ENCODE data around the gene NDRG3.
"Not testable (repeated sequence)": the region's sequence is repeated elsewhere in the genome, so short reads cannot be mapped to it uniquely, and the experiment has no call there.

The NDRG3 gene

GRCh38 chr20:36687850-36688249 lies 58.0 kb downstream of the NDRG3 start:
- no peak for DNase-seq (ENCODE audit: low read depth)

DNA sequence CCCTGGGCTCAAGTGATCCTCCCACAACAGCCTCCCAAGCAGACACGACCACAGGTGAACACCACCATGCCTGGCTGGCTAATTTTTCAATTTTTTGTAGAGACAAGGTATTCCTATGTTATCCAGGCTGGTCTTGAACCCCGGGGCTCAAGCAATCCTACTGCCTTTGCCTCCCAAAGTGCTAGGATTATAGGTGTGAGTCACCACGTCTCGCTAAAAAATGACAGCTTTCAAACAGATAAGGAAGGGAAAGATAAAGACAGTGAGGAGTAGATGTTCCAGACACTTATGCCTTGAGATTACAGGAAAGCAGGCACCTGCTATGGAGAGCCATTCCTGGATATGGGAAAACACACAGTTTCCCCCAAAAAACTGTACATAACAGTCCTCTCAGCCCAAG lies 58.9 kb downstream of the NDRG3 start:
- DNase-seq (ENCODE audit: low read depth): no peak

DNA sequence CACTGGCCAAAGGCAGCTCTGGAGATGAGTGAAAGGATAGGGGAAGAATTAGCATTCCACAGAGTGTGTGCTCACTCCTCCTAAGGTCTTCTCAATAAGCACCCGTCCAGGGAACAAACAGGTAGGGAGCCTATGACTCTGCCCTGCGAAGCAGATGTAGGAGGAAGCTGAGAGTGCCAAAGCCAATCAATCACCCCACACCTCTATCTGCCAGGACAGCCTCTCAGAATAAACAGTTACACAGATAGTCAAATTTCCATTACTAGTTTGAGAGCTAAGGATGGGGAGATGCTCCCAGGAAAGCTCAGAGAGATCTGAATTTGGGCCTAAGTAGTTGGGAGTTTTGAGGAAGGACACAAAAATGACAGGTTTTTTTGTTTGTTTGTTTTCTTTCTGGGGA lies 59.4 kb downstream of the NDRG3 start:
- DNase-seq (ENCODE audit: low read depth): no peak

GRCh38 chr20:36684747-36685146 lies 61.1 kb downstream of the NDRG3 start:
- DNase-seq (ENCODE audit: low read depth): no peak

DNA sequence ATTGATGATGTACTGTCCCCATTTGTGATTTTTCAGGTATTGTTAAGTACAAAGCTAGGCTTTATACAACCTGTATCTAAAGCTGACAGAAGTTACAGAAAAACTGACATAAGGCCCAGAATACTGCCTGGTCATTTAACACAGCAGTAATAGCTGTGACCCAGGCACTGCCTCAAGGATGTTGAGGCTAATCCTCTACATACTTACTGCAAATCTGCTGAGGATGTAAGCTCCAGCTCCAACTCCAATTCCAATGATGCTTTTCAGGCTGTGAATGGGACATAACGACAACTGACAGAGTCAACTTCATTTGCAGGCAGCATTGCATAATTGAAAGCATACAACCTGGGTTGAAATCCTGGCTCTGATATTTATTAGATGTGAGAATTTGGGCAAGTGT lies 63.6 kb downstream of the NDRG3 start:
- no peak for DNase-seq (ENCODE audit: low read depth)

DNA sequence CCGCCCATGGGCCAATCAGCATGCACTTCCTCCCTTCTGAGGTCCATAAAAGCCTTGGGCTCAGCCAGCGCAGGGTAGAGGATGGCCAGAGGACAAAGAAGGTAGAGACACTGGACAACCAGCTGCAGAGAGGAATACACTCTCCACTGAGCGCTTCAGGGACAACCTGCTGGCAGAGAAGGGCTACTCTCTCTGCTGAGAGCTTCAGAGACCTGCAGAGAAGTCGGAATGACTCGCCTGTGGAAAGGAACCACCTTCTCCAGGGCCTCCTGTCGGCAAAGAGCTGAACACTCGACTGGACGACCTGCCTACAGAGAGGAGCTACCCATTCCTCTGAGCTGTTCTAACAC lies 68.5 kb downstream of the NDRG3 start:
- DNase-seq (ENCODE audit: low read depth): no peak

GRCh38 chr20:36676701-36677421 lies 69.0 kb downstream of the NDRG3 start:
- DNase-seq (ENCODE audit: low read depth): no peak

- DNase-seq (ENCODE audit: low read depth): not testable (repeated sequence)
Observed at GRCh38 chr20:36675545-36675944, 70.3 kb downstream of the NDRG3 start.

- DNase-seq (ENCODE audit: low read depth): no peak
Observed at GRCh38 chr20:36672991-36673390, 72.9 kb downstream of the NDRG3 start.

DNA sequence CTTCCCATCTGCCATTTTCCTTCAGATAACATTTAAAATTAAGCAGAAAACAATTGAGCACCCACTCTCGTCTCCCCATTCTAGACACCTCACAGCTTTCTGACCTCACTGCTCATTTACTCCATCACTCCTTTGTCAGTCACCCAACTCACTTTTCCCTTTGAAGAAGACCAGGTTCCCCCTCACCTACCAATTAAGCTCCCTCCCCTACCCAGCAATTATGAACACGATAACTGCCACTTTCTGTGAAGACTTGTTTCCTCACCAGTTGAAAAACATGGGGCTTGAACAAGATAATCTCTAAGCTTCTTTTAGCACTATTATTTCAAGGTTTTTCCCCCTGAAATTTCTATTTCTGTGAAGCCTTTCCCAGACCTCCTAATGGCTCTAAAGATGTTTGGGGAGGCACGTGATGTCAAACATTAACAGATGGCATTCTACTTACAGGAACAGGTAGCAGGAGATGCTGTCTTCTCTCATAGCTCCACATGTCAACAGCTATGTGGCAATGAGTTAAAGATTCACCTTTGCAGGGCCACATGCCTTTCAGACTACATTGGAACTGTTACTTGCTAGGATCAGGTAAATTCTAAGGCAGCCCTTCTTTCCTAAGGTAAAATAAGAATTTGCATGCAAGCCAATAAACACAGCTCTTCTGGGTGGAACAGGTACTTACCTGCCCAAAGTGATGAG lies 75.1 kb downstream of the NDRG3 start:
- no peak for DNase-seq (ENCODE audit: low read depth)

GRCh38 chr20:36666181-36666740 lies 79.6 kb downstream of the NDRG3 start:
- peak; percentile 37 for DNase-seq (ENCODE audit: low read depth)

GRCh38 chr20:36663031-36663430 lies 82.9 kb downstream of the NDRG3 start:
- no peak for DNase-seq (ENCODE audit: low read depth)

DNA sequence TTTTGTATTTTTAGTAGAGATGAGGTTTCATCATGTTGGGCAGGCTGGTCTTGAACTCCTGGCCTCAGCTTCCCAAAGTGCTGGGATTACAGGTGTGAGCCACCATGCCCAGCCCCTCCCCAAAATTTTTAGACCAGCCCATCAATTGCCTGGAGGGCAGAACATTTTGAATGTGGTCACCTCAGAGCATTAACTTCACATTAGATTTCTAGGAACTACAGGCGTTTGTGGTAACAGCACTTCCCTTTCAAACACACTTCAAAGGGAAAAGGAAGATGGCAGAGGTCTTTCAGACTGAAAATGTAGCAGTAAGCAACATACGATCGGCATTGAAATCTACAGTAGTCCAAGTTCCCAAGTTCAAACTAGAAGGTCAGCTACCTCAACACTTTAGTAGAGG lies 87.6 kb downstream of the NDRG3 start:
- DNase-seq (ENCODE audit: low read depth): no peak

- DNase-seq (ENCODE audit: low read depth): no peak
Observed at GRCh38 chr20:36656733-36657132, 89.2 kb downstream of the NDRG3 start.

DNA sequence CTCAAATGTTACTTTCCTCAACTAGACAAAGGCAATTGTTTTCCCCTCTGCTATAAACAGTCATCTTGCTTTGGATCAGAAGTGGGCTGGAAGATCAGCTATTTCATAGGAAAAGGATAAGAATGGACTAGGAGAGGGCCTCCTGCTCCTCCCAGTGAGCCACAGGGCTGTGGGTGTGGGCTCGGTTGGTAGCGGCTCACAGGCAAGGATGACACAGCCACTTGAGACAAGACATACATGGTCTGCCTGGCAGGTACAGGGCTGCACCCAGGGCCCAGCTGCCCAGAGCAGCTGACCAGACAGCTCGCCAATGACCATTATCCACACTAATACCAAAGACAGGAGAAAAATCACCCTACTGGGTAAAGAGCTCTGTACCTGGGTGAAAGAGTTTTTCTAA lies 90.9 kb downstream of the NDRG3 start:
- DNase-seq (ENCODE audit: low read depth): no peak

- DNase-seq (ENCODE audit: low read depth): no peak
Observed at GRCh38 chr20:36654506-36654905, 91.4 kb downstream of the NDRG3 start.

DNA sequence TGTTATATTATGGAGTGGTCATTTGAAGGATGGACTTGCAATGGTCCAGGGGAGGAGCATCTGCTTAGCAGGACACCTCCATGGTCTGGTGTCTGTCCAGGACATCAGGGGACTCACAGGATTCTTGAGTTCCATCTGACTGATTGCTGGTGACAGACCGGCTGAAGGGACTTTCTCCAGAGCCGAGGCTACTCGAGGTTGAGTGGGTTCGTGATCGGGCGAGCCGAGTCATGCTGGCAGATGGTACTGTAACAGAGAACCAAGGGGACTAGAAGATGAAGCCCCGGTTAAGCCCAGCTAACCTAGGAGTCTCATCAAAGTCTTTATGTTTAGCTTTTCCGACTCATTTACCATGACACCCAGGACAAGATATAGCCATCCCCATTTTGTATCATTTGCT lies 92.4 kb downstream of the NDRG3 start:
- DNase-seq (ENCODE audit: low read depth): no peak

GRCh38 chr20:36647196-36648121 lies 98.4 kb downstream of the NDRG3 start:
- no peak for DNase-seq (ENCODE audit: low read depth)

GRCh38 chr20:36646678-36647077 lies 99.2 kb downstream of the NDRG3 start:
- no peak for DNase-seq (ENCODE audit: low read depth)

GRCh38 chr20:36645998-36646397 lies 99.9 kb downstream of the NDRG3 start, which contains the start of gene SLA2:
Gene SLA2, minus strand, starts transcription at chr20:36646196. Its CDS starts 4,861 bp downstream, at chr20:36641335.
- no peak for DNase-seq (ENCODE audit: low read depth)

DNA sequence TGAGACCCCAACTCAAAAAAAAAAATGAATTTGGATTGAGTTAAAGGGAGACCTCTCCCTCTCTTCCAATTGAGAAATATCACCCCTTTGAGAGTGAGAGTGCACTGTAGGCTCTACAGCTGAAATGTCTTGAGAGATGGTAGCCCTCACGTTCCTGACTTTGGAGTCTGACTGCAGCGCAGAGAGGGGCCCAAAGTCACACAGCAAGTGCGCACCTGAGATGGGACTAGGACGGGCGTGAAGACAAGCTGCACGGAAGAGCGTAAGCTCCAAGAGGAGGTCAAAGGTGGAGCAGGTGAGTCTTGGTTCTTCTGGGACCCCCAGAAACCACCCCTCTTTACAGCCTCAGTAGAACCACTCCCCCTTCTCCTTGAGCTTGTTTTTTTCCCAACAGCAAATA lies 100.5 kb downstream of the NDRG3 start:
- DNase-seq (ENCODE audit: low read depth): no peak

GRCh38 chr20:36644706-36645095 lies 101.2 kb downstream of the NDRG3 start:
- DNase-seq (ENCODE audit: low read depth): no peak
